ENCODE results near the gene USP37. TPM values are rescaled to one million over a fixed set of nuclear protein-coding genes. Genes with fewer than 3 reads are reported as not detected.
A peak's percentile ranks its signal among the peaks of the same experiment; 100 is the strongest.

USP37 gene
- total and polyA plus RNA-seq, 2 of the 4 experiments (the other 2 are of a cell fraction): 1.6 to 6.5 TPM

DNA sequence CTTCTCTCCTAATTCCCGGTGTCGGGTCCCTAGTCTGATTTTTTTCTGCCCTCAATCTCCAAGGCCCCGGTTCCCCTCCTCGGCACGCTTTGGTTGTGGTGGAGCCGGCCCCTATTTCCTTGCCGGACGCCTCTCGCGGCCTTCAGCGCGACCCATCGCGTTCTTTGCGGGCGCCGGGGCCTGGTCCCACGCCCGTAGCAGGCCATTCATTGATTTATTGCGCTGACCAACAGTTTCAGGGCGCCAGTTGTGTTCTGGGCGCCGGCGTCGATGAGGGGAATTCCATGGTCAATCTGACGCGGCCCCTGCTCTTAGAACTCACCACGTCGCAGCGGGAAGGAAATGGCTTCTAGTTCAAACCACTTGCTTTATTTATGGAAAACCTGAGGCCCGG lies 884 bp upstream of the USP37 start:
- Histone ChIP-seq H3K79me1 (ENCODE audit: low read depth in 1 of 2, low read length in 2 of 2) (peaks cover 6 to 54% of the 10 kb centered on the region in 2 experiments), H4K8ac (ENCODE audit: low read depth in 2 of 2, low read length in 2 of 2) (peak overlapping the region; percentile 91 to 97), H3K4me1 (ENCODE audit: control insufficient read depth, insufficient read depth, low read length) (no peaks in the 10 kb centered on the region; the same call in 1 of the 2 replicates), H2AK9ac (replicated peaks; ENCODE audit: low read depth, low read length, poor library complexity) (peak overlapping the region; percentile 63), H3K56ac (ENCODE audit: extremely low read depth, insufficient read depth, low read length) (peak overlapping the region; percentile 92; the same call in 1 of the 2 replicates), H4K20me1 (ENCODE audit: insufficient read depth, low read length) (peaks cover 16% of the 10 kb centered on the region; the same call in 1 of the 2 replicates), H3K9me1 (ENCODE audit: insufficient read depth, low read length) (no peaks in the 10 kb centered on the region), H3K14ac (replicated peaks; ENCODE audit: low read depth, low read length) (peak overlapping the region; percentile 90), H2AFZ (replicated peaks; ENCODE audit: low read length, poor library complexity) (peak overlapping the region; percentile 97), H3K4me2 (ENCODE audit: low read depth, low read length) (peak overlapping the region; percentile 91), H2BK15ac (ENCODE audit: low read depth, low read length) (no peak overlapping the region), H3K18ac (ENCODE audit: low read depth, low read length) (no peak overlapping the region; the same call in none of the 2 replicates), H3K9ac (ENCODE audit: low read depth, low read length) (peak overlapping the region; percentile 89), H4K5ac (ENCODE audit: low read depth, low read length) (peak overlapping the region; percentile 62), H3K4ac (ENCODE audit: low read depth, low read length) (peak overlapping the region; percentile 96), H4K91ac (ENCODE audit: insufficient read depth, low read depth, low read length) (peak overlapping the region; percentile 100), H3K27me3 (ENCODE audit: control insufficient read depth, insufficient read depth, low read length) (no peaks in the 10 kb centered on the region), H3K9me3 (ENCODE audit: control insufficient read depth, insufficient read depth, low read length) (no peaks in the 10 kb centered on the region), H3K23ac (ENCODE audit: low read depth, low read length) (peak overlapping the region; percentile 55), H2BK20ac (ENCODE audit: low read depth, low read length) (no peak overlapping the region), H3K36me3 (ENCODE audit: control insufficient read depth, insufficient read depth, low read length) (peaks cover 5% of the 10 kb centered on the region), H3K4me3 (ENCODE audit: insufficient read depth, low read depth, low read length) (peak overlapping the region; percentile 59), H3K27ac (ENCODE audit: insufficient read depth, low read length) (peak overlapping the region; percentile 92), H2BK5ac (ENCODE audit: low read depth, low read length, poor library complexity, severe bottlenecking) (peak overlapping the region; percentile 94), H2BK120ac (ENCODE audit: low read depth, low read length) (no peak overlapping the region; the same call in 1 of the 2 replicates), H2AK5ac (ENCODE audit: low read depth, low read length) (peak overlapping the region; percentile 85)
- ChIA-PET CTCF (no interaction called here), POLR2A (ENCODE audit: unreplicated experiment) (no interaction called here)
- ATAC-seq (ENCODE audit: low read depth) (peak; percentile 7), DNase-seq (peak; percentile 83)
- in situ Hi-C loops (cut with MboI; ENCODE audit: low sequenced_read_pairs): no loop called here
- dilution Hi-C loops (cut with HindIII; ENCODE audit: low sequenced_read_pairs, unreplicated experiment): no loop called here
- no TSS peak for BruUV-seq (replicated peaks)
- TF ChIP-seq RAD21 (IDR thresholded peaks at IDR 0.05; ENCODE audit: low read length) (no peak), POLR2A (IDR thresholded peaks at IDR 0.05; ENCODE audit: low read depth, low read length) (no peak; the same call in 1 of the 2 replicates), MAZ (IDR thresholded peaks at IDR 0.05; ENCODE audit: borderline replicate concordance, low read depth, low read length) (peak; percentile 25; the same call in 1 of the 2 replicates), MAFK (IDR thresholded peaks at IDR 0.05; ENCODE audit: low read depth, low read length) (no peak), CEBPB (IDR thresholded peaks at IDR 0.05; ENCODE audit: low read depth, low read length) (no peak), MXI1 (IDR thresholded peaks at IDR 0.05; ENCODE audit: borderline replicate concordance, low read depth, low read length) (peak; percentile 26; the same call in 1 of the 2 replicates), CHD1 (IDR thresholded peaks at IDR 0.05; ENCODE audit: low read depth, low read length) (0 out of 2 replicates have a peak, but pooled peaks have one; percentile 65), BHLHE40 (IDR thresholded peaks at IDR 0.05; ENCODE audit: low read depth, low read length) (no peak; the same call in 1 of the 2 replicates), RCOR1 (IDR thresholded peaks at IDR 0.05; ENCODE audit: insufficient replicate concordance, low read length) (no peak), FOS (IDR thresholded peaks at IDR 0.05; ENCODE audit: low read depth, low read length) (peak; percentile 38; the same call in 1 of the 2 replicates)
- TF ChIP-seq, protein P1, sequence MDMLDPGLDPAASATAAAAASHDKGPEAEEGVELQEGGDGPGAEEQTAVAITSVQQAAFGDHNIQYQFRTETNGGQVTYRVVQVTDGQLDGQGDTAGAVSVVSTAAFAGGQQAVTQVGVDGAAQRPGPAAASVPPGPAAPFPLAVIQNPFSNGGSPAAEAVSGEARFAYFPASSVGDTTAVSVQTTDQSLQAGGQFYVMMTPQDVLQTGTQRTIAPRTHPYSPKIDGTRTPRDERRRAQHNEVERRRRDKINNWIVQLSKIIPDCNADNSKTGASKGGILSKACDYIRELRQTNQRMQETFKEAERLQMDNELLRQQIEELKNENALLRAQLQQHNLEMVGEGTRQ (IDR thresholded peaks at IDR 0.05; ENCODE audit: low read depth, low read length): peak; percentile 3; the same call in 1 of the 2 replicates
- TF ChIP-seq, protein P2, sequence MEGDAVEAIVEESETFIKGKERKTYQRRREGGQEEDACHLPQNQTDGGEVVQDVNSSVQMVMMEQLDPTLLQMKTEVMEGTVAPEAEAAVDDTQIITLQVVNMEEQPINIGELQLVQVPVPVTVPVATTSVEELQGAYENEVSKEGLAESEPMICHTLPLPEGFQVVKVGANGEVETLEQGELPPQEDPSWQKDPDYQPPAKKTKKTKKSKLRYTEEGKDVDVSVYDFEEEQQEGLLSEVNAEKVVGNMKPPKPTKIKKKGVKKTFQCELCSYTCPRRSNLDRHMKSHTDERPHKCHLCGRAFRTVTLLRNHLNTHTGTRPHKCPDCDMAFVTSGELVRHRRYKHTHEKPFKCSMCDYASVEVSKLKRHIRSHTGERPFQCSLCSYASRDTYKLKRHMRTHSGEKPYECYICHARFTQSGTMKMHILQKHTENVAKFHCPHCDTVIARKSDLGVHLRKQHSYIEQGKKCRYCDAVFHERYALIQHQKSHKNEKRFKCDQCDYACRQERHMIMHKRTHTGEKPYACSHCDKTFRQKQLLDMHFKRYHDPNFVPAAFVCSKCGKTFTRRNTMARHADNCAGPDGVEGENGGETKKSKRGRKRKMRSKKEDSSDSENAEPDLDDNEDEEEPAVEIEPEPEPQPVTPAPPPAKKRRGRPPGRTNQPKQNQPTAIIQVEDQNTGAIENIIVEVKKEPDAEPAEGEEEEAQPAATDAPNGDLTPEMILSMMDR (conservative IDR thresholded peaks at IDR 0.05; ENCODE audit: low read depth, low read length): no peak
- TF ChIP-seq, protein P3, sequence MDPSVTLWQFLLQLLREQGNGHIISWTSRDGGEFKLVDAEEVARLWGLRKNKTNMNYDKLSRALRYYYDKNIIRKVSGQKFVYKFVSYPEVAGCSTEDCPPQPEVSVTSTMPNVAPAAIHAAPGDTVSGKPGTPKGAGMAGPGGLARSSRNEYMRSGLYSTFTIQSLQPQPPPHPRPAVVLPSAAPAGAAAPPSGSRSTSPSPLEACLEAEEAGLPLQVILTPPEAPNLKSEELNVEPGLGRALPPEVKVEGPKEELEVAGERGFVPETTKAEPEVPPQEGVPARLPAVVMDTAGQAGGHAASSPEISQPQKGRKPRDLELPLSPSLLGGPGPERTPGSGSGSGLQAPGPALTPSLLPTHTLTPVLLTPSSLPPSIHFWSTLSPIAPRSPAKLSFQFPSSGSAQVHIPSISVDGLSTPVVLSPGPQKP (IDR thresholded peaks at IDR 0.05; ENCODE audit: borderline replicate concordance, low read depth, low read length): no peak
- intact Hi-C loops (cut with micrococcal nuclease): loop anchor here (1.0 to 10.0 kb wide), 2 partner anchors 79 to 294 kb away; partner anchors contain the start of genes AAMP and PNKD
- 0% methylated on average over 14 of the region's 31 CpGs; no CpG with 5 or more reads in 1 of the 2 experiments for WGBS, 2 experiments (ENCODE audit: extremely low coverage in 2 of 2, insufficient read length in 1 of 2)

All from IMR-90 (cell line).